Central memory CD8-positive, alpha-beta T cell (primary cell): Measurements from ENCODE around the gene FAP.

Experiments used
- ATAC-seq: fragments of 150-1000 bp; cut with Tn5 transposase; replicated peaks from 2 replicates; pipeline ENCODE4 v1.10.0; 2022; ENCODE audit warnings: mild to moderate bottlenecking, moderate FRiP score, moderate number of reproducible peaks; ENCODE audit not compliant: poor library complexity, severe bottlenecking; ENCODE audit errors: extremely low read depth
- DNase-seq, 2 donors: peaks; one replicate each; pipeline ENCODE4 v3.0.0; 2021; ENCODE audit warnings: low spot score in 2 of 2
- H3K27ac Mint-ChIP-seq: one replicate; pipeline ENCODE4 v1.8.0; 2022; ENCODE audit warnings: low read depth, mild to moderate bottlenecking, moderate library complexity, mixed read lengths
- H3K27me3 Mint-ChIP-seq: one replicate; pipeline ENCODE4 v1.8.0; 2022; ENCODE audit warnings: mixed read lengths
- H3K36me3 Mint-ChIP-seq: one replicate; pipeline ENCODE4 v1.8.0; 2022; ENCODE audit warnings: mild to moderate bottlenecking, moderate library complexity, mixed read lengths; ENCODE audit not compliant: insufficient read depth
- H3K4me1 Mint-ChIP-seq: one replicate; pipeline ENCODE4 v1.8.0; 2022; ENCODE audit warnings: mixed read lengths
- H3K4me3 Mint-ChIP-seq: one replicate; pipeline ENCODE4 v1.8.0; 2022; ENCODE audit warnings: mild to moderate bottlenecking, moderate library complexity, mixed read lengths
- H3K9me3 Mint-ChIP-seq: one replicate; pipeline ENCODE4 v1.8.0; 2022; ENCODE audit warnings: mixed read lengths

The FAP gene

GRCh38 chr2:162243294-162243693, at the start of gene FAP:
Gene FAP, minus strand, starts transcription at chr2:162243445. Its CDS starts 118 bp downstream, at chr2:162243327.
- DNase-seq: no peak
- Mint-ChIP-seq H3K27me3 (peaks cover 52% of the 10 kb centered on the region), H3K9me3 (no peaks in the 10 kb centered on the region), H3K4me3 (no peak within 1 kb of the TSS), H3K27ac (no peak within 1 kb of the TSS), H3K4me1 (no peaks in the 10 kb centered on the region), H3K36me3 (no peaks in the 10 kb centered on the region)
- no peak for ATAC-seq

- Mint-ChIP-seq H3K4me3 (no peak overlapping the region), H3K4me1 (peaks cover under 1% of the 10 kb centered on the region), H3K27ac (no peak overlapping the region), H3K36me3 (peaks cover 12% of the 10 kb centered on the region), H3K27me3 (no peaks in the 10 kb centered on the region), H3K9me3 (no peaks in the 10 kb centered on the region)
- DNase-seq: no peak
- ATAC-seq: no peak
These were observed 48.5 kb upstream of the FAP start for GRCh38 chr2:162291748-162292147.

- H3K36me3 Mint-ChIP-seq: peaks cover 49% of the 10 kb centered on the region
These were observed 39.6 kb upstream of the FAP start for GRCh38 chr2:162282765-162283425.

GRCh38 chr2:162280654-162281053, 37.4 kb upstream of the FAP start:
- H3K27me3 Mint-ChIP-seq: no peaks in the 10 kb centered on the region
- no peak overlapping the region for H3K4me3 Mint-ChIP-seq
- peaks cover 46% of the 10 kb centered on the region for H3K36me3 Mint-ChIP-seq
- DNase-seq: no peak
- H3K4me1 Mint-ChIP-seq: no peaks in the 10 kb centered on the region
- H3K27ac Mint-ChIP-seq: no peak overlapping the region
- no peaks in the 10 kb centered on the region for H3K9me3 Mint-ChIP-seq
- ATAC-seq: no peak

More at GRCh38 chr2:162282765-162283425, 39.6 kb upstream of the FAP start:
- Mint-ChIP-seq H3K4me1 (peaks cover 7% of the 10 kb centered on the region), H3K9me3 (no peaks in the 10 kb centered on the region), H3K27me3 (no peaks in the 10 kb centered on the region), H3K27ac (no peak overlapping the region), H3K4me3 (no peak overlapping the region)
- ATAC-seq (no peak), DNase-seq (no peak)

GRCh38 chr2:162277381-162277780, 34.1 kb upstream of the FAP start:
- no peaks in the 10 kb centered on the region for H3K27me3 Mint-ChIP-seq
- peaks cover 39% of the 10 kb centered on the region for H3K36me3 Mint-ChIP-seq
- H3K4me1 Mint-ChIP-seq: no peaks in the 10 kb centered on the region

GRCh38 chr2:162267996-162268395, 24.8 kb upstream of the FAP start:
- Mint-ChIP-seq H3K4me1 (no peaks in the 10 kb centered on the region), H3K27ac (no peak overlapping the region), H3K27me3 (no peaks in the 10 kb centered on the region), H3K4me3 (no peak overlapping the region), H3K9me3 (no peaks in the 10 kb centered on the region), H3K36me3 (peaks cover 35% of the 10 kb centered on the region)
- DNase-seq (no peak), ATAC-seq (no peak)

More at GRCh38 chr2:162277381-162277780, 34.1 kb upstream of the FAP start:
- H3K4me3 Mint-ChIP-seq: no peak overlapping the region
- H3K9me3 Mint-ChIP-seq: no peaks in the 10 kb centered on the region
- no peak overlapping the region for H3K27ac Mint-ChIP-seq
- DNase-seq (no peak), ATAC-seq (no peak)

- Mint-ChIP-seq H3K36me3 (peaks cover 32% of the 10 kb centered on the region), H3K27me3 (no peaks in the 10 kb centered on the region), H3K4me1 (no peaks in the 10 kb centered on the region), H3K27ac (no peak overlapping the region), H3K9me3 (no peaks in the 10 kb centered on the region), H3K4me3 (no peak overlapping the region)
- ATAC-seq (no peak), DNase-seq (no peak)
These were observed 24.3 kb upstream of the FAP start for GRCh38 chr2:162267496-162267895.

GRCh38 chr2:162266460-162266760, 23.2 kb upstream of the FAP start:
- no peaks in the 10 kb centered on the region for H3K9me3 Mint-ChIP-seq
- H3K27me3 Mint-ChIP-seq: no peaks in the 10 kb centered on the region
- H3K36me3 Mint-ChIP-seq: peaks cover 29% of the 10 kb centered on the region
- H3K27ac Mint-ChIP-seq: no peak overlapping the region
- no peak overlapping the region for H3K4me3 Mint-ChIP-seq
- DNase-seq: no peak
- H3K4me1 Mint-ChIP-seq: peaks cover 7% of the 10 kb centered on the region
- ATAC-seq: no peak

- H3K4me3 Mint-ChIP-seq: no peak overlapping the region
- DNase-seq: no peak
- no peak overlapping the region for H3K27ac Mint-ChIP-seq
These were observed 22.6 kb upstream of the FAP start for GRCh38 chr2:162265666-162266459.

GRCh38 chr2:162261032-162261945, 18.0 kb upstream of the FAP start:
- peaks cover 3% of the 10 kb centered on the region for H3K36me3 Mint-ChIP-seq
- peak overlapping the region; percentile 33 for H3K4me3 Mint-ChIP-seq
- peak overlapping the region; percentile 58 for H3K27ac Mint-ChIP-seq
- ATAC-seq (peak; percentile 69), DNase-seq (no peak)
- H3K27me3 Mint-ChIP-seq: peaks cover 18% of the 10 kb centered on the region
- no peaks in the 10 kb centered on the region for H3K9me3 Mint-ChIP-seq
- peaks cover 12% of the 10 kb centered on the region for H3K4me1 Mint-ChIP-seq

More at GRCh38 chr2:162265666-162266459, 22.6 kb upstream of the FAP start:
- no peak for ATAC-seq
- Mint-ChIP-seq H3K4me1 (peaks cover 12% of the 10 kb centered on the region), H3K36me3 (peaks cover 26% of the 10 kb centered on the region), H3K9me3 (no peaks in the 10 kb centered on the region), H3K27me3 (no peaks in the 10 kb centered on the region)

- H3K27ac Mint-ChIP-seq: no peak overlapping the region
- ATAC-seq (no peak), DNase-seq (no peak)
- H3K4me3 Mint-ChIP-seq: no peak overlapping the region
- no peaks in the 10 kb centered on the region for H3K36me3 Mint-ChIP-seq
- H3K27me3 Mint-ChIP-seq: peaks cover 18% of the 10 kb centered on the region
- no peaks in the 10 kb centered on the region for H3K9me3 Mint-ChIP-seq
- peaks cover 12% of the 10 kb centered on the region for H3K4me1 Mint-ChIP-seq
These were observed 15.4 kb upstream of the FAP start for GRCh38 chr2:162258686-162259085.

GRCh38 chr2:162258169-162258568, 14.9 kb upstream of the FAP start:
- peaks cover 12% of the 10 kb centered on the region for H3K4me1 Mint-ChIP-seq
- ATAC-seq (no peak), DNase-seq (no peak)
- H3K4me3 Mint-ChIP-seq: no peak overlapping the region
- peaks cover 18% of the 10 kb centered on the region for H3K27me3 Mint-ChIP-seq
- H3K9me3 Mint-ChIP-seq: no peaks in the 10 kb centered on the region
- H3K36me3 Mint-ChIP-seq: no peaks in the 10 kb centered on the region
- no peak overlapping the region for H3K27ac Mint-ChIP-seq
